Muscle of arm (tissue), 12 donors: ENCODE data around the gene PPP2R5A. TPM values are rescaled to one million over a fixed set of nuclear protein-coding genes. Genes with fewer than 3 reads are reported as not detected.

Source experiments
- DNase-seq: peaks from one replicate; pipeline ENCODE4 v3.0.0-alpha.2; 2013
- polyA plus RNA-seq, 12 donors: library from polyadenylated mRNA; unstranded; fragments of 120-200 nt; gene quantifications; one replicate each; pipeline ENCODE4 v1.2.1, GENCODE V29; 2013; ENCODE audit not compliant: insufficient read length in 12 of 12

PPP2R5A gene
- polyA plus RNA-seq, 12 donors = 23.2 to 36.7 (median 31.3) TPM; not detected in 1

DNA sequence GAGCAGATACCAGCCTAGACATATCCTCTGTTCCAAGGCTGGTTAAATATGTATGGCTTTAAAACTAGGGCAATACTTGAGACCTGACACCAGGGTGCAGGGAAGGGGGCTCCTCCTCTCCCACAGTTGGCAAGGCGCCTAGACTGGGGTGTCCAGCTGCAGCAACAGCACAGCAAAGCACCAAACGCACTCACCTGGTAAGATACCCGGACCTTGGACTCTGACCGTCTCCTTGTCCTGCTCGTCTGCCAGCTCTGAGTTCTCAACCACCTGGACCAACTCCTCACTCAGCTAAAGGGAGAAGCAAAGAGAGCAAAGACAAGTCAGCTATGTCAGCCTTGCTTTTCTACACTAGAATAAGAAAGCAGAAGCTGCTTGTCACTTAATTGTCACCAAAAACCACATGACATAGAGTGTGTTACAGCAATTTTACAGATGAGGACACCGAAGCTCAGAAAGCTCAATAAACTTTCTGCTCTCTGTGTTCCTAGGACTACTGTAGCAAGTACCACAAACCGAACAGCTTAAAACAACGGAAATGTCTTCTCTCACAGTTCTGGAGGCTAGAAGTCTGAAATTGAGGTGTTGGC, 125.1 kb downstream of the PPP2R5A start:
- DNase-seq = no peak

Other genes with a start within 250 kb of the PPP2R5A start
- gene INTS7, start 249.9 kb upstream of the PPP2R5A start, polyA plus RNA-seq = 10 to 100 TPM in 10 of 12 donors, 1 to 10 TPM in 1, not detected in 1; 8.5 to 19.4 (median 14.9) TPM
- 10 to 100 TPM in 6 of 12 donors, 1 to 10 TPM in 5, not detected in 1; 6.8 to 21.3 (median 10.7) TPM for gene DTL, start 249.7 kb upstream of the PPP2R5A start, polyA plus RNA-seq
- 1 to 10 TPM in 10 of 12 donors, not detected in 2; 5.9 to 9.1 (median 8.0) TPM for gene PACC1, start 129.5 kb downstream of the PPP2R5A start, polyA plus RNA-seq
- 10 to 100 TPM in 11 of 12 donors, not detected in 1; 45.5 to 94.0 (median 76.7) TPM for gene NENF, start 147.5 kb downstream of the PPP2R5A start, polyA plus RNA-seq